Osteoblast (primary cell): ENCODE data around the gene ASRGL1. TPM values are rescaled to one million over a fixed set of nuclear protein-coding genes. Genes with fewer than 3 reads are reported as not detected.

Experiments
- DNase-seq: peaks from one replicate; pipeline ENCODE4 v3.0.0; 2011; ENCODE audit warnings: low spot score, mixed read lengths; ENCODE audit not compliant: insufficient read length; ENCODE audit errors: missing footprints
- H2AFZ ChIP-seq: 2 replicates; pipeline ENCODE4 v1.6.0; 2011; ENCODE audit warnings: mild to moderate bottlenecking, low read length
- H3K27ac ChIP-seq: 2 replicates; pipeline ENCODE4 v1.5.1; 2011; ENCODE audit warnings: mild to moderate bottlenecking, low read depth, low read length, moderate library complexity
- H3K27me3 ChIP-seq: 2 replicates; pipeline ENCODE4 v1.6.0; 2012; ENCODE audit warnings: mild to moderate bottlenecking, control low read depth, inconsistent platforms, low read length, moderate library complexity; ENCODE audit not compliant: insufficient read depth
- H3K36me3 ChIP-seq: 2 replicates; pipeline ENCODE4 v1.5.1; 2011; ENCODE audit warnings: mild to moderate bottlenecking, low read length, control low read depth, moderate library complexity; ENCODE audit not compliant: insufficient read depth
- H3K4me1 ChIP-seq: 2 replicates; pipeline ENCODE4 v1.5.1; 2011; ENCODE audit warnings: mild to moderate bottlenecking, low read length, control low read depth, moderate library complexity; ENCODE audit not compliant: insufficient read depth
- H3K4me2 ChIP-seq: 2 replicates; pipeline ENCODE4 v1.6.0; 2011; ENCODE audit warnings: mild to moderate bottlenecking, low read length; ENCODE audit not compliant: insufficient read depth
- H3K4me3 ChIP-seq: fragments of 200-600 bp; sonication (generic); 3 replicates; pipeline ENCODE4 v1.5.1; 2012; ENCODE audit warnings: mild to moderate bottlenecking, low read length, inconsistent platforms; ENCODE audit not compliant: insufficient read depth
- H3K79me2 ChIP-seq: 2 replicates; pipeline ENCODE4 v1.6.0; 2012; ENCODE audit warnings: mild to moderate bottlenecking, low read length, control low read depth, inconsistent platforms; ENCODE audit not compliant: insufficient read depth
- H3K9me3 ChIP-seq: 2 replicates; pipeline ENCODE4 v1.5.1; 2011; ENCODE audit warnings: low read depth, low read length, control low read depth
- H4K20me1 ChIP-seq: 2 replicates; pipeline ENCODE4 v1.6.0; 2012; ENCODE audit warnings: mild to moderate bottlenecking, low read length, control low read depth; ENCODE audit not compliant: insufficient read depth
- total RNA-seq: library from RNA; depleted of rRNA; stranded (reverse); fragments of >200 nt; gene quantifications from 2 replicates; pipeline ENCODE4 v1.2.3, GENCODE V29; 2012
- TF ChIP-seq, protein P1 (sequence below): IDR thresholded peaks from 2 replicates; pipeline ENCODE4 v1.5.1; 2011; ENCODE audit warnings: mild to moderate bottlenecking, low read depth, low read length, moderate library complexity; ENCODE audit errors: extremely low read depth

The ASRGL1 gene
- total RNA-seq, 1 donor: 0.36 TPM

DNA sequence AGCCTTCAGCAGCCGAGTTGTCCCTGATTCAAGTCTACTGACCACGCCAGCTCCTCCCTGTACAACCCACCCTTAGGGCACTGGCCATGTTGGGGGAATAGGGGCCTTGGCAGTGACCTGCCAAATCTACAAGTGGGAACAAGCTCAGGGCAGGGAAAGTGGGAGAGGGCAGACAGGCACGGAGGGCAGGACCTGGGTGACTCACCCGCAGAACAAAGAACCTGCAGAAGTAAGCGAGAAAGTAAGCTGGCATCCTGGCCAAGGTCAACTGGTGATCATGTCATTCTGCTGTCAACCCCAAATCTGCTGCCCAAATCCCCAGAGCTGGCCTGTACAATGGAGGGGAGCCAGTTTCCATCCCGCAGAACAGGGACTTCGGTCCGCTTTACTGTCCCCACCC, 73.7 kb downstream of the ASRGL1 start:
- H3K27me3 ChIP-seq: no peaks in the 10 kb centered on the region
- H2AFZ ChIP-seq: no peak overlapping the region
- TF ChIP-seq, protein P1, sequence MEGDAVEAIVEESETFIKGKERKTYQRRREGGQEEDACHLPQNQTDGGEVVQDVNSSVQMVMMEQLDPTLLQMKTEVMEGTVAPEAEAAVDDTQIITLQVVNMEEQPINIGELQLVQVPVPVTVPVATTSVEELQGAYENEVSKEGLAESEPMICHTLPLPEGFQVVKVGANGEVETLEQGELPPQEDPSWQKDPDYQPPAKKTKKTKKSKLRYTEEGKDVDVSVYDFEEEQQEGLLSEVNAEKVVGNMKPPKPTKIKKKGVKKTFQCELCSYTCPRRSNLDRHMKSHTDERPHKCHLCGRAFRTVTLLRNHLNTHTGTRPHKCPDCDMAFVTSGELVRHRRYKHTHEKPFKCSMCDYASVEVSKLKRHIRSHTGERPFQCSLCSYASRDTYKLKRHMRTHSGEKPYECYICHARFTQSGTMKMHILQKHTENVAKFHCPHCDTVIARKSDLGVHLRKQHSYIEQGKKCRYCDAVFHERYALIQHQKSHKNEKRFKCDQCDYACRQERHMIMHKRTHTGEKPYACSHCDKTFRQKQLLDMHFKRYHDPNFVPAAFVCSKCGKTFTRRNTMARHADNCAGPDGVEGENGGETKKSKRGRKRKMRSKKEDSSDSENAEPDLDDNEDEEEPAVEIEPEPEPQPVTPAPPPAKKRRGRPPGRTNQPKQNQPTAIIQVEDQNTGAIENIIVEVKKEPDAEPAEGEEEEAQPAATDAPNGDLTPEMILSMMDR: no peak
- H3K79me2 ChIP-seq: no peaks in the 10 kb centered on the region
- H3K4me2 ChIP-seq: no peak overlapping the region
- H4K20me1 ChIP-seq: no peaks in the 10 kb centered on the region
- no peaks in the 10 kb centered on the region for H3K4me1 ChIP-seq
- H3K27ac ChIP-seq: no peak overlapping the region
- no peak overlapping the region for H3K4me3 ChIP-seq
- no peaks in the 10 kb centered on the region for H3K36me3 ChIP-seq
- DNase-seq: peak; percentile 25
- H3K9me3 ChIP-seq: no peaks in the 10 kb centered on the region

DNA sequence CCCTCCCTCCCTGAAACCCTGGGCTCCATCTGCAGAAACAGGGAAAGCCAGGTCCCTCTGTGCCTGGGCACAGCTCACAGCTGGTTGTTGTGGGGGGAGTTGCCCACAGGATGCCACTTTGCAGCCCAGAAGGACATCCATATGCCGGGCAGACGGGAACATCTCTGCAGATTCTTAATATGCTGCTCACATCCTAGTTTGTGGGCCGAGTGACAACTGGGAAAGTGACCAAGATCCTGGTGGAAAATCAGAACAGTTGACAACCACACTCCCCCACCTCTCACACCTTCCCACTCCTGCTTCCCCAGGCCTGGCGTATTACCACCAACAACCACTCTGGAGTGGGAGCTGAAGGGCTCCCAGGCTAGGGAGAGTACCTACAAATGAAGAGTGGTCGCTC, 74.3 kb downstream of the ASRGL1 start:
- Histone ChIP-seq H3K36me3 (no peaks in the 10 kb centered on the region), H3K27ac (no peak overlapping the region), H3K79me2 (no peaks in the 10 kb centered on the region), H4K20me1 (no peaks in the 10 kb centered on the region), H3K4me1 (no peaks in the 10 kb centered on the region), H3K4me3 (no peak overlapping the region), H3K4me2 (no peak overlapping the region), H2AFZ (no peak overlapping the region), H3K27me3 (no peaks in the 10 kb centered on the region), H3K9me3 (no peaks in the 10 kb centered on the region)
- TF ChIP-seq, protein P1: no peak
- DNase-seq: peak; percentile 35

DNA sequence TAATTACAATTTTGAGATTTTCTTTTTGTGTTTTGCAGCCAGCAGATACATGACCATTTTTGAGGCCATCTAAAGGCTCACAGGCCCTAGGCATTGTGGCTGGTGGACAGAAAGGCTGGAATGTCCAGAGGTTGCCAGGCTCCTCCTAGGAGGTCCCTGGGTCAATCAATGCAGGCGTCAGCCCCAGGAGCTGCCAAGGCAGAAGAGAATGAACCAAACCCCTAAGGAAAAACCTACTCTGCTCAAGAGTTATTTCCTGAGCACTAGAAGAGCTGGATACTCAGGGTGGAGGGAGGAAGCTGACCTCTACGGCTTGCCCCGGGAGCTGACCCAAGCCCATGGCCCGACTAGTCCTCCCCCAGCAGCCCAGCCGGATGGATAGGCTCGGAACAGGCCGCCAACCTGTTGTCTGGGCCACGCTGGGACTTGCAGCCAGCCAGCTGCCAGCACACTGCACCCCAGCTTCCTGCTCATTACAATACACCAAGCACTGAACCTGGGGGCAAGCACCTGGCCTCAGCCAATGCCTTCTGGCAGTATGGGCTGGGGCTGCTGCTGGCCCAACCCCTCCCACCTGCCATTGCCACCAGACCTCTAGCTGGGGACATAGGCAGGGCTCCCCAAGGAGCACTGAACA, 75.9 kb downstream of the ASRGL1 start:
- Histone ChIP-seq H3K27ac (no peak overlapping the region), H4K20me1 (no peaks in the 10 kb centered on the region), H3K4me1 (no peaks in the 10 kb centered on the region), H3K4me2 (no peak overlapping the region), H3K27me3 (no peaks in the 10 kb centered on the region), H3K36me3 (no peaks in the 10 kb centered on the region), H3K79me2 (no peaks in the 10 kb centered on the region), H3K9me3 (no peaks in the 10 kb centered on the region), H2AFZ (no peak overlapping the region), H3K4me3 (no peak overlapping the region)
- TF ChIP-seq, protein P1: no peak
- peak; percentile 62 for DNase-seq

DNA sequence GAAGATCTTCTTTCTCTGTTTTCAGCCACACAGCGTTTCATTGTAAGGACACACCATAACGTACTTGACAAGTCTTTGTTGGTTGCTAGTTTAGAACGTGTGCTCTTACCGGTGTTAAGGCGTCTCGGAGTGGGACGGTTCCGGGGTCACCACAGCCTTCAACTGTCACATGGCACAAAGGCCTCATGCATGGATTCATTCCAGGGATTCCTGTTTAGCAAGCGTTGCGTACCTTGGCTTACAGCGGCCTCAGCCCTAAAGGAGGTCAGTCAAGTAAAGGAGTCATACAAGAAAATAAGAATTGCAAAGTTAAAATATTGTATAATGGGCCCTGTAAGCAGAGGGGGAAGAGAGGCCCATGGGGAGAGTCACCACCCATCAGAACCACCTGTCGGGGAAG, 79.3 kb downstream of the ASRGL1 start:
- DNase-seq: no peak
- TF ChIP-seq, protein P1: no peak
- no peak overlapping the region for H2AFZ ChIP-seq
- H3K4me3 ChIP-seq: no peak overlapping the region
- H3K27me3 ChIP-seq: no peaks in the 10 kb centered on the region
- H3K79me2 ChIP-seq: no peaks in the 10 kb centered on the region
- H3K4me2 ChIP-seq: no peak overlapping the region
- H3K9me3 ChIP-seq: no peaks in the 10 kb centered on the region
- H3K27ac ChIP-seq: no peak overlapping the region
- peaks cover 9% of the 10 kb centered on the region for H3K4me1 ChIP-seq
- no peaks in the 10 kb centered on the region for H3K36me3 ChIP-seq
- no peaks in the 10 kb centered on the region for H4K20me1 ChIP-seq
